HG02970 (cell line): ENCODE results near the gene TAF3.

Source experiments
- ATAC-seq: cut with Tn5 transposase; IDR thresholded peaks from one replicate; pipeline ENCODE4 v1.9.1; 2021; ENCODE audit warnings: mild to moderate bottlenecking, moderate library complexity, moderate number of reproducible peaks; ENCODE audit not compliant: unreplicated experiment, low FRiP score

TAF3 gene

DNA sequence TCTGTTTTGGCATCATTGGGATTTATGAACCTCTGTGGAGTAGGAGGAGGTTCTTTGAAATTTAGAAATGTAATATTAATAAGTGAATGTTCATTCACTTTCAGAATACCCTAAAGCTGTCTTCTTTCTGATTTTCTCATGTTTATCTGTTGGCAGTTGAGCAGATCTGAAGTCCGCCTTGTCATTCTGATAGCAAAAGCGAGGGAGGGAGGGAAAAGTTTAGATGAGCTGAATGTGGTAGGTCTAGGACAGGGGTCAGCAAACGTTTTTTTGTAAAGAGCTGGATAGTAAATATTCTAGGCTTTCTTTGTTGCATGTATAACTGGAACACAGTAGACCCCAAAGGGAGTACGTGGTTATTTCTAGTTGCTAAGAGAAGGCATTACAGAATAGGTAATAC, 141.8 kb downstream of the TAF3 start:
- no peak for ATAC-seq

DNA sequence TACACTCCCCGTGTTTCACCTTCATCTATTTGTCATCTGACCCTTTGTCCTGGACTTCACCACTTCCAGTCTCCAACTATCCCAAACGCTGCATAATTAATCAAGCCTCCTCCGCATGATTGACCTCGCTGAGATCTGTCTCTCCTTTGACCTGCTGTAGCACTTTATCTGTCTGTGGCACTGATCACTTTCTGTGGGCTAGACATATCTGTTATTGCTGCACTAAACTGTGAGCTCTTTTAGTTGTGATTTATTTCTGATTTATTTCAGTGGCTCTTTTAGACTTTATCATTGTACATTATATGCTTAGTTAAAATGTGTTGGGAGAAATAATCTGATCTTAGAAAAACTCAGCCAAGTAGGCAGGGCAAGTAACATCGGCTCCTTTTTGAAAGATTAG, 144.3 kb downstream of the TAF3 start:
- ATAC-seq: no peak

DNA sequence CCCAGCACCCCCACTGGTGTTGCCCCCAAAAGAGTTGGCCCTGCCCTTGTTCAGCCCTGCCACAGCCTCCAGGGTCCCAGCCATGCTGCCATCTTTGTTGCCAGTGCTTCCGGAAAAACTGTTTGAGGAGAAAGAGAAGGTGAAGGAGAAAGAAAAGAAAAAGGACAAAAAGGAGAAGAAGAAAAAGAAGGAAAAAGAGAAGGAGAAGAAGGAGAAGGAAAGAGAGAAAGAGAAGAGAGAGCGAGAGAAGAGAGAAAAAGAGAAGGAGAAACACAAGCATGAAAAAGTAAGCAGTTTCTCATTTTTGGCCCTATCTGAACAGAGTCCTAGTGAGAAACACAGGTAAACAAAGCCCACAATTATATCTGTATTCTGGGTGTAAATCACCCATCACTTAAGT, 147.2 kb downstream of the TAF3 start:
- ATAC-seq: no peak

DNA sequence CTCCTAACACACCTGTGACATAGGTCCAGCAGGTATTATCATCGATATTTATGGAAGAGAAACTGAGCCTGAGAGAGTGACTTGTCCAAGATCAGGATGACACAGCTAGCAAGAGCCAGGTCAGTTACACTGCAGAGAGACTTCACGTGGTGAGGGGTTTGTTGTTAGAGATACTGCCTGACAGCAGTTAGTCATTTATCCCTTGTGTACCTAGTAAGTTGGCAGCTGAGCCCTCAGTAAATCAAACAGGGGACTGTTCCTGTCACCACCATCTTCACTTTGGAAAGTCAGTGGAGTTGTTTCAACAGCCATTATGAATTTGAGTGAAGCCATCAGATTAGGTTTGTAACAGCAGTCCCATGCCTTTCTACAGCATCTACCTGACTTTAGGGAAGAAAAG, 148.7 kb downstream of the TAF3 start:
- ATAC-seq: no peak

DNA sequence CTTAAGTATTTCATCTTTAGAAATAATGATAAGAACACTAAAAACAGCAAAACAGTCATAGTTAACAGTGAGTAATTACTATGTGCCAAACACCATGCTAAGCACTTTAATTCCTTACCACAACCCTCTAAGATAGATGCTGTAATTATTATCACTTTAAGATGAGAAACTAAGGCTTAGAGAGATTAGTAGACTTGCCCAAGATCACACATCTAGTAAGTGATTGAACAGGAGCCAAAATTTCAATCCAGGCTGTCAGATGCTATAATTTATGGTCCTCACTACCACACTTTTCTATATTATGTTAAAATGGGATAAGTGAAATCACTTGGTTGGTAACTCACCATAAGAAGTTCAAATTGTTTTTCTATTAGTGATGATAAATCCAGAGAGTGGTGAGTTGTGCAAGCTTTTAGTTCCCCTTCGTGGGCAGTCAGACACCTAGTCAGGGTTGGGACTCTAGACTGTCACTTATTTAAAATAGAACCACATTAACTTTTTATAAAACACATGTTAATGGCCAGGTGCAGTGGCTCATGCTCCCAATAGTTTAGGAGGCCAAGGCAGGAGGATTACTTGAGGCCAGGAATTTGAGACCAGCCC, 150.3 kb downstream of the TAF3 start:
- no peak for ATAC-seq

DNA sequence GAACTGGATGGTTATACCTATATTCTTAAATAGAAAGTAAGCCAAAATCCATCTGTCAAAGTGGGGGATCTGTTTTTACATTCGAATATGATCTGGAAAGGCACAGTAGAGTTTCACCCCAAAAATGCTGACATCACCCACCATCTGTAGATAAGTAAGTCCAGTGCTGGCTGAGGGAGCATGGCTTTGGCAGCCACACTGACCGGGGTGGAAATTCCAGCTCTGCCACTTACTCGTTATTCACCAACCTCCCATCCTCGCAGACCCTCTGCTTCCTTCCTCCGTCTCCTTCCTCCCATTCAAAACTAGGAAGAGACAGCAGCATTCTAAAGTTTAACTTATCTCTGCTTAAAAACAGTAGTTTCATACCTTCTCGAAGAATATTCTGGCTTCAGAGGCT, 151.3 kb downstream of the TAF3 start:
- ATAC-seq: no peak

DNA sequence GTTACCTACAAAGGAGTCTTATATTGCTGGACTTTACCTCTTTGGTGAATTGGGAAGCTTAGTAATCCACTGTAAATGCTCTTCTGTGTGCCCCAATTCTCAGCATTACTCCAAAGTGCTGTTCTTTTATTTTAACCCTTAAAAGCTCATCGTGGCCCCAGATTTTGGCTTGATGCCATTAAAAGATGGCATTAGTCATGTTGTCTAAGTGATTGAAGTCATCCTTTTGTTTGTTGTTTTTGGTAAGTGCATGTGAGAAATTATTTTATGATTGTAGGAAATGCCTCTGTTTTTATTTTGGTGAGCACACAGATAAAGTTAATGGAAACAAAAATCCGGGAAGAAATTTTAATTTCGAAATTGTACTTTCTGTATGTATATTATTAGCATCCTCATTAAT, 153.6 kb downstream of the TAF3 start:
- no peak for ATAC-seq

DNA sequence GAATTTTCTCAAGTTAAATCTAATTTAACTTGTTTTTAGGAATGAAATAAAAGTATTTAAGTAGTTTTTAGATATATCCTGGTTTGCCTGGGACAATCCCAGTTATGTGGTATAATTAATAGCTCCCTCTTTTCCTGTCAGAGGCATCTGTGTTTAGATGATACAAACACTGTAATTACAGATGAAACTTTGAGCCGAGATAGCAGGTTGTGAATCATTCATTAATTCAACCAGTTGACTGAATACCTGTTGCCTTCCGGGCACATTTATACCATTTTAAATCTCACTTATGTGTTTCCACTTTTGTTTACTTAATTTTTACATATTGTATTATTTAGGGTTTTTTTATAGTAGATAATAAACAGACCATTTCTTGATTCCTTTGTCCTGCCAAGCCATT, 154.1 kb downstream of the TAF3 start:
- ATAC-seq: no peak

DNA sequence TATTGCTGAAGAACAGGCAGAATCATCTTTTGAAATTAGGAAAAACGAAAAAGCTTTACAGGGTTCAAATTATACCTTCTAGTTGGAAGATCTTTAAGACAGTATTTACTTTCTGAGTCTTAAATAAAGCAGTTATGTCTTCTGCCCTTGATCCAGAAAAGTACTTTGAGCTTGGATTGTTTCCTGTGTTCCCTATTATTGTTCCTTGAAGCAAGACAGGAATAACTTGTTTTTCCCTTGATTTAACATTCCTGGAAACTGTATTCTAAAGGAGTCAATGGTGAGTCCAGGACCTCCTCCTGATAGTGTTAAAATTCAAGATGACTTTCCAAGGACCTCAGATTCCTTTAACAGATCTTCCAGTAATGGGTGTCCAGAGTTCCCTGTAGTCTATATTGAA, 161.9 kb downstream of the TAF3 start:
- no peak for ATAC-seq

DNA sequence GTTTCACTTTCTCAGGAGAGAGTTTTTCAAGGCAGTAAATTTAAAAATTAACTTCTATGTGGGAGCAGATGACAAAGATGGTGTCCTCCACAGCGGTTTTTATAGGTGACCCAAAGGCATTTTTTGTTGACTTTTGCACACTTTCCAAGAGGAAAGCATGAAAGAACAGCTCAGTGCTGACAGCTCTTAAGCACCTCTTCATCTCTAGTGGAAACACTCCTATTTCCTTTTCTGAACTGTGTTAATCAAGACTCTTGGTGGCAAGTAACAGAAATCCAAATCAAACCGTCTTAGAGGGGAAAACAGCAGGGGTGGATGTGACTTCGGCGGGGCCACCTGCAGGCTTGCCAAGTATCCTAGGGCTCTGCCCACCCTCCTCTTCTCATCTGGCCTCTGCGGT, 164.4 kb downstream of the TAF3 start:
- no peak for ATAC-seq

DNA sequence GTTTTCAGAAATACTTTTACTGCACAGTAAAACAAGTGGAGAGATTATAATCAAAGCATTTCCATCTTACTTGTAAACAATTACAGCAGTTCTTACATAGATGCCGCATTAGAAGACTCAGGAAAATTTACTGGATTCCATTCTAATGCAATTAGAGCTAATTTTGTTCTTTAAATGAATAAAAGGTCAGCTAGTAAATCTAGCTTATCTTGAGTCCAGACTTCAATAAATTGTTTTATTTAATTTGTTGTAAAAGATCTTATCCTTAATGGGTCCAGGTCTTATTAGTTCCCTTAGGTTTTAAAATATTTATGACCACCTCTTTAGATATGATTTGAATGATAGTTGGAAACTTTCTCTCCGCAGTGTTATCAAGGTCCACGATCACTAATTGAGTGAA, 166.0 kb downstream of the TAF3 start:
- no peak for ATAC-seq

DNA sequence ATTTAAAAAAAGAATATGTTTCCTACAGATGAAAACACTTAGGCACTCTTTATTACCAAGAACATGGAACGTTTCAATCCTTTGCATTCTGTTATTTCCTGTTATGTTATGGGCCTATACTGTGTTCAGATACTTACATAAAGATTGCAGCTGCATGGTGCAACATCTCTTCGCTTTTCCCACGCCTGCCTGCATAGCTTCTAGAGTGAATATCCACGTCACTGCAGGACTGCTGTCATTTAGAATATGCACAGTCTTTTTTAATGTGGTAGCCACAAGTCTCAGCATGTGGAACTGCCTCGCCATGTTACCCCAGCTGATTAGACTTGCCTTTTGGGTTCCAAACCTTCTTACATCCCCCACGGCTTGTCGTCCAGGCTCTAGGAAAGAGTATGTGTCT, 166.6 kb downstream of the TAF3 start:
- no peak for ATAC-seq

DNA sequence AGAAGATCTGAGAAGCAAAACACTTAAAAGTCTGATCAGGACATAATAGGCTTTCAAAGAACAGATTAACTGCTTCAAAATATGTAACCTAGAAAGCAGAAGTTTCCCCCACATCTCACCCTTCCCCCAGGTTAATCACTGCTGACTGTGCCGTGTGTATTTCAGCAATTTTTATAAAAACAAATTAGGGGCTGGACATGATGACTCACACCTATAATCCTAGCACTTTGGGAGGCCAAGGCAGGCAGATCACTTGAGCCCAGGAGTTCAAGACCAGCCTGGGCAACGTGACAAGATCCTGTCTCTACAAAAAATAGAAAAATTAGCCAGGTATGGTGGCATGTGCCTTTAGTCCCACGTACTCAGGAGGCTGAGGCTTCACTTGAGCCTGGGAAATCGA, 168.5 kb downstream of the TAF3 start:
- no peak for ATAC-seq

DNA sequence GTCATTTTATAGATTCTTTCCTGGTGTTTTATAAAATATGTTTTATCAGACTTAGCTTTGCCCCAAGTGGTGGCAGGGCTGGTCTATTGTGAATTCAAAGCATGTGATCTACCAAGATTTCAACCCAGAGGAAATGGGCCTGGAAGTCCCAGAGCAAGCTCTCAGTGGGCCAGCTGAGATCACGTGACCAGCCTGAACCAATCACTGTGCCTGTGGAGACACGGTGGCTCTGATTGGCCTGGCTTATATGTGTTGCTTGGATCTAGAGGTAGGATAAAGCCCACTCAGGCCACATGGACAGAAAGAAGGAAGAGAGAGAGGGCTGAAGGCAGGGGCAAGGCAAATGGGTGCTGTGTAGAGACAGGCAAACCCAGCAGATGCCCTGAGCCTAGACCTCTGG, 170.7 kb downstream of the TAF3 start:
- ATAC-seq: no peak

DNA sequence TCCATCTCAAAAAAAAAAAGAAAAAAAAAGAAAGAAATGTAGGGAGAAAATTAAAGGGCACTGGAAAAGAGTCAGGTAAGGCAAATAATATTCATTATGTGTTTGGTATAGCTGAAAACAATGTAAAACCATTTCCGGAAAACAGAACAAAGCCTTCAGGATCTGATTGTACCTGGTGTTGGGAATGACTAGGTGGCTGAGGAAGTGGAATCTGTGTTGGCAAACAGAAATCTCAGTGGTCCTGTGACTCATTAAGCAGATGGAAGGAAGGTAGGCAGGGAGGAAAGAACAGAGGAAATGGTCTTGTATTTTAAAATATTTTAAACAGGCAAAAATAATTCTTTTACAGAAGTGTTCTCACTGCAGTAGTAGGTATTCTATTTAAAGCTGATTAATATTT, 180.5 kb downstream of the TAF3 start:
- ATAC-seq: no peak

DNA sequence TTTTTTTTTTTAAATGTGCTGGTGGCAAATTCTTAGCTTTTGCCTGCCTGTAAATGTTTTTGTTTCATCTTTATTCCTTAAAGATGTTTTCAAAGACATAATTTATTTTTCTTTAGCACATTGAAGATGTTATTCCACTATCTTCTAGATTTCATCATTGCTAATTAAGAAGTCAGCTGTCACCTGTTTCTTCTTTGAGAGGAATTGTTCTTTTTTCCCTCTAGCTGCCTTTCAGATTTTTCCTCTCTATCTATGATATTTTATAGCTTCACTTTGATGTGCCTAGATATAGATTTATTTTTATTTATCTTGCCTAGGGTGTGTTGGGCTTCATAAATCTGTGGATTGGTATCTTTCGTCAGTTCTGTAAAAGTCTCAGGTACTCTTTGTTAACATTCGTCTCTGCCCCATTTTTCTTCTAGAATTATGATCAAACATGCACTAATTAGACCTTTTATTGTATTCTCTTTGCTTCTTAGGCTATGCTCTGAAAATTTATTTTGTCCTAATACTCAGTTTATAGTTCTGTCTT, 186.2 kb downstream of the TAF3 start:
- ATAC-seq: no peak

DNA sequence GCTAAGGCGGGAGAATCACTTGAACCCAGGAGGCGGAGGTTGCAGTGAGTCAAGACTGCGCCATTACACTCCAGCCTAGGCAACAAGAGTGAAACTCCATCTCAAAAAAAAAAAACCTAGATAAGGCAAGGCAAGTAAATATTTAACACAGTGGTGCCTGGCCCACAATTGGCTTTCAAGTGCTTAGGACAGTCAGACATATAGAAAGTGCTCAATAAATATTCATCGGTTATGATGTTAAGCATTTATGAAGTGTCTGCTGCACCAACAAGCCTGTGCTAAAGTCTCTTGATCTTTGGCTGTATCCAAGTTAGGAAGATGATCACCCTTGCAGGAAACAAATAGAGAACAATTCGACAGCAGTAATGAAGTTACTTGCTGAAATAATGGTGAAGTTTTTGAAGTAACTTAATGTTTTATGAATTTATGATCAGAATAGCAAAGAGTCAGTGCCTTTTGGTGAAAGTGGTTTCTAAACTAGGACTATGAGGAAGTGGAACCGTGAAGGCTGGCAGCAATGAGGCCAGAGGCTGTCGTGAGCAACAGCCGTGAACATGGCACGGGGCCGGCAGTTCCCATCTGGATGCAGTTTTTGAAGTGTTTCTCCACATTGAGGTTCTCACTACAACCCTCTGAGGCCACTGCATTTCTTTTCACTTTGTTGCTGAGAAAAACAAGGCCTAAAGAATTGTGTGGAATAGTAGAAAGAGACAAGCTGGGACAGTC, 188.1 kb downstream of the TAF3 start:
- no peak for ATAC-seq

DNA sequence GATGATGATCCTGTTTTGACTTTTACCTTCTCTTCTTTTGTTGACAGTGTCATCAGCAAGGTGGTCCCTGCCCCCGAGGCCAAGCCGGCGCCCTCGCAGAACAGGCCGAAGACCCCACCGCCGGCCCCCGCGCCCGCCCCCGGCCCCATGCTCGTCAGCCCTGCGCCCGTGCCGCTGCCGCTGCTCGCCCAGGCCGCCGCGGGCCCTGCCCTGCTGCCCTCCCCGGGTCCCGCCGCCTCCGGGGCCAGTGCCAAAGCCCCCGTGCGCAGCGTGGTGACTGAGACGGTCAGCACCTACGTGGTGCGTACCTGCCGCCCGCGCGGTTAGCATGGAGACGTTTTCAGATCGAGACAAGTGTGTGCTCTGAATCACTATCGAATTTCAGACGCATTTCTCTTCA, 190.7 kb downstream of the TAF3 start:
- ATAC-seq: no peak

DNA sequence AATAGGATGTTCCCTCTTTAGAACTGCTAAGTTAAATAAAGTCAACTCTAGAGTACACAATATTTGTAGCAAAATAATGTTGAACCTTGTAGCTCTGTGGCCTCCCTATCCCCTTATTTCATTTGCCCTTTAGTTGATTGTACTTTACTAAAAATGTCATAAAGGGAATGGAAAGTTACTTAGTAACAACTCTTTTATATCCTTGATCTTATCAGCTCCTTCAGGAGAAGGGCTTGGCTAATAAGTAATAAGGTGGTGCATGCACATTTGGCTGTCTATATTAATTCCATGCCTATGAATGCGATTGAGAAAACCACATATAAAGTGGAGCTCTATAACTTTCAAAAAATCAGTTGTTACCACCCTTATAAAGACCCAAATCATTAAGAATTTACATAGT, 194.7 kb downstream of the TAF3 start:
- ATAC-seq: no peak

DNA sequence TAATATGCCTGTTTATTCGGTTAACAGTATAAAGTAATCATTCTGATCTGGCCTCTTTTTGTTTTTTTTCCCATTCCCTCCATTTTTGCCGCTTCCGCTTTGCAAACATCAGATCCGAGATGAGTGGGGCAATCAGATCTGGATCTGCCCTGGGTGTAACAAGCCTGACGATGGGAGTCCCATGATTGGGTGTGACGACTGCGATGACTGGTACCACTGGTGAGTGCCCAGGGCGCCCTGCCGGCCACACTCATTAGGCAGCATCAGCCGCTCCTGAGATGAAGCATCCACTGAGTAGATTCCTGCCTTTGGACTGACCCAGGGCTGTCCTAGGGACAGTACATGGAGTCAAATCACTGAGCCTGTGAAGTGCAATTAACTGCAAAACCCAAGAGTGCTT, 195.3 kb downstream of the TAF3 start:
- no peak for ATAC-seq

DNA sequence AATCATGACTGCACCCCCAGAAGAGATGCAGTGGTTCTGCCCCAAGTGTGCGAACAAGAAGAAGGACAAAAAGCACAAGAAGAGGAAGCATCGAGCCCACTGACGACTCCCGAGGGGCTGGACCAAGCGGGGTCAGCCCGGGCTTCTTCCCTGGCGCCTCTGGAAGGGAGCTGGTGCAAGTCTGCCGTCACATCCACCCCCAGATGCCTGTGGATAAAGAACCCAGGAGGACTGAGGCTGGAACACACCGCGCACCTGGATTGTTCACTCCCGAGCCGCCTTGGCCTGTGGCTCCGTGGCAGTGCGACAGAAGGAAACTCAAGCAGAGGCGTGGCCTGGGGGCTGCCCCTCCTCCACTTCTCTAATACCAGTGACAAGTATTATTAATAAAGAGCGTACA, 196.3 kb downstream of the TAF3 start:
- no peak for ATAC-seq

DNA sequence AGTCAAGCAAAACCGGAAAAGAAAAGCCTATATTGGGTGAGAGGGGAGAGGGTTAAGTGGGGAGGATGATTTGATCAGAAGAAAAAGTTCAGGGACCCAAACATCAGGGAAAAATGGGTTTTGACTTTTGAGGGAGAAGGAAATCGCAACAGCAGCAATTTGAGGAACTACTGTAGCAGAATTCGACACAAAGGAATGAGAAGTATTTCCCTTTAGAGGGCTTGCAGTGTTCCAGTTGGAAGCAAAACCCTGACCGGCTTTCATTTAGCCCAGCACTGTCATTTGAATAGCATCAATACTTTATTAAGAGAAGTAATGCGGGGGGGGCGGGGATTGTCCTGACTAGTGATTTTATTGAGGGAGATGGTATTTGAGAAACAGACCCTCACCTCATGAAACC, 199.0 kb downstream of the TAF3 start:
- ATAC-seq: no peak
